Measurements from ENCODE around the gene DPP10. TPM values are rescaled to one million over a fixed set of nuclear protein-coding genes. Genes with fewer than 3 reads are reported as not detected.

The DPP10 gene
- total RNA-seq, 4 donors from 2014 or later, result 3.3 to 6.6 (median 4.7) TPM

GRCh38 chr2:114787486-114787885 lies 345.0 kb downstream of the DPP10 start:
- no peak for DNase-seq (ENCODE audit: extremely low spot score)
- Histone ChIP-seq H3K9me3 (no peaks in the 10 kb centered on the region), H3K27ac (replicated peaks in 1 of 4) (no peak overlapping the region), H3K4me3 (no peak overlapping the region), H3K36me3 (no peaks in the 10 kb centered on the region), H3K27me3 (peaks cover 0 to 3% (median 0%) of the 10 kb centered on the region in 4 donors), H3K4me1 (no peaks in the 10 kb centered on the region)
- intact Hi-C loops (cut with DNase I), result no loop called here
- TF ChIP-seq POLR2A (IDR thresholded peaks at IDR 0.05; ENCODE audit: low read depth), result no peak
- no peak for TF ChIP-seq POLR2AphosphoS5 (IDR thresholded peaks at IDR 0.05)
- TF ChIP-seq CTCF (IDR thresholded peaks at IDR 0.05), result no peak
- no peak for TF ChIP-seq EP300 (IDR thresholded peaks at IDR 0.05)
- WGBS, result 75% methylated on average over 3 of the region's 3 CpGs

- no peak for DNase-seq (ENCODE audit: extremely low spot score)
- intact Hi-C loops (cut with DNase I), result no loop called here
- Histone ChIP-seq H3K27ac (replicated peaks in 1 of 4) (no peak overlapping the region), H3K9me3 (no peaks in the 10 kb centered on the region), H3K4me3 (no peak overlapping the region), H3K27me3 (peaks cover 0 to 3% (median 0%) of the 10 kb centered on the region in 4 donors), H3K4me1 (no peaks in the 10 kb centered on the region), H3K36me3 (no peaks in the 10 kb centered on the region)
- TF ChIP-seq EP300 (IDR thresholded peaks at IDR 0.05) (no peak), CTCF (IDR thresholded peaks at IDR 0.05) (no peak), POLR2AphosphoS5 (IDR thresholded peaks at IDR 0.05) (no peak), POLR2A (IDR thresholded peaks at IDR 0.05; ENCODE audit: low read depth) (no peak)
- WGBS, result 80% methylated on average over 1 of the region's 1 CpG
Measured at GRCh38 chr2:114789989-114790388, 347.5 kb downstream of the DPP10 start.

GRCh38 chr2:114797540-114797939 lies 355.1 kb downstream of the DPP10 start:
- H3K27ac ChIP-seq (replicated peaks in 1 of 4), result no peak overlapping the region
- WGBS, result 85% methylated on average over 4 of the region's 4 CpGs
- no peaks in the 10 kb centered on the region for H3K36me3 ChIP-seq
- no peaks in the 10 kb centered on the region for H3K4me1 ChIP-seq
- DNase-seq (ENCODE audit: extremely low spot score), result no peak
- H3K27me3 ChIP-seq, result no peaks in the 10 kb centered on the region
- TF ChIP-seq POLR2AphosphoS5 (IDR thresholded peaks at IDR 0.05), result no peak
- no peak for TF ChIP-seq POLR2A (IDR thresholded peaks at IDR 0.05; ENCODE audit: low read depth)
- no peak for TF ChIP-seq EP300 (IDR thresholded peaks at IDR 0.05)
- no peak for TF ChIP-seq CTCF (IDR thresholded peaks at IDR 0.05)
- no peaks in the 10 kb centered on the region for H3K9me3 ChIP-seq
- intact Hi-C loops (cut with DNase I), result no loop called here
- no peak overlapping the region for H3K4me3 ChIP-seq

- Histone ChIP-seq H3K4me1 (no peaks in the 10 kb centered on the region), H3K4me3 (no peak overlapping the region), H3K9me3 (no peaks in the 10 kb centered on the region), H3K27ac (replicated peaks in 1 of 4) (no peak overlapping the region), H3K36me3 (no peaks in the 10 kb centered on the region), H3K27me3 (no peaks in the 10 kb centered on the region)
- 69% methylated on average over 2 of the region's 2 CpGs for WGBS
- TF ChIP-seq CTCF (IDR thresholded peaks at IDR 0.05), result no peak
- no peak for TF ChIP-seq POLR2AphosphoS5 (IDR thresholded peaks at IDR 0.05)
- no peak for TF ChIP-seq EP300 (IDR thresholded peaks at IDR 0.05)
- TF ChIP-seq POLR2A (IDR thresholded peaks at IDR 0.05; ENCODE audit: low read depth), result no peak
- DNase-seq (ENCODE audit: extremely low spot score), result no peak
- intact Hi-C loops (cut with DNase I), result no loop called here
Measured at GRCh38 chr2:114797942-114798341, 355.5 kb downstream of the DPP10 start.

GRCh38 chr2:114800371-114800770 lies 357.9 kb downstream of the DPP10 start:
- intact Hi-C loops (cut with DNase I), result no loop called here
- Histone ChIP-seq H3K36me3 (no peaks in the 10 kb centered on the region), H3K9me3 (no peaks in the 10 kb centered on the region), H3K4me1 (no peaks in the 10 kb centered on the region), H3K4me3 (no peak overlapping the region), H3K27ac (replicated peaks in 1 of 4) (no peak overlapping the region), H3K27me3 (no peaks in the 10 kb centered on the region)
- no peak for DNase-seq (ENCODE audit: extremely low spot score)
- WGBS, result 78% methylated on average over 2 of the region's 2 CpGs
- TF ChIP-seq CTCF (IDR thresholded peaks at IDR 0.05) (no peak), POLR2A (IDR thresholded peaks at IDR 0.05; ENCODE audit: low read depth) (no peak), EP300 (IDR thresholded peaks at IDR 0.05) (no peak), POLR2AphosphoS5 (IDR thresholded peaks at IDR 0.05) (no peak)

Data from esophagus muscularis mucosa (tissue), 4 donors.